ENCODE measurements around the gene NEAT1.

The NEAT1 gene

GRCh38 chr11:65394125-65394536 lies 28.5 kb upstream of the NEAT1 start:
- no peak for TF ChIP-seq GATA2 (IDR thresholded peaks at IDR 0.05; ENCODE audit: low read depth, low read length)
- TF ChIP-seq GATA3 (IDR thresholded peaks at IDR 0.05; ENCODE audit: low read depth, low read length): no peak

GRCh38 chr11:65395961-65396530 lies 26.6 kb upstream of the NEAT1 start:
- TF ChIP-seq GATA2 (IDR thresholded peaks at IDR 0.05; ENCODE audit: low read depth, low read length) (no peak), GATA3 (IDR thresholded peaks at IDR 0.05; ENCODE audit: low read depth, low read length) (no peak)

- TF ChIP-seq GATA2 (IDR thresholded peaks at IDR 0.05; ENCODE audit: low read depth, low read length): no peak
- TF ChIP-seq GATA3 (IDR thresholded peaks at IDR 0.05; ENCODE audit: low read depth, low read length): no peak
These were observed 25.5 kb upstream of the NEAT1 start for GRCh38 chr11:65396769-65397745.

- TF ChIP-seq GATA2 (IDR thresholded peaks at IDR 0.05; ENCODE audit: low read depth, low read length) (no peak), GATA3 (IDR thresholded peaks at IDR 0.05; ENCODE audit: low read depth, low read length) (no peak)
These were observed 24.2 kb upstream of the NEAT1 start for GRCh38 chr11:65398362-65398910.

GRCh38 chr11:65399249-65399648 lies 23.3 kb upstream of the NEAT1 start:
- no peak for TF ChIP-seq GATA2 (IDR thresholded peaks at IDR 0.05; ENCODE audit: low read depth, low read length)
- TF ChIP-seq GATA3 (IDR thresholded peaks at IDR 0.05; ENCODE audit: low read depth, low read length): no peak

GRCh38 chr11:65399845-65400244 lies 22.8 kb upstream of the NEAT1 start:
- TF ChIP-seq GATA3 (IDR thresholded peaks at IDR 0.05; ENCODE audit: low read depth, low read length) (no peak), GATA2 (IDR thresholded peaks at IDR 0.05; ENCODE audit: low read depth, low read length) (no peak)

- TF ChIP-seq GATA2 (IDR thresholded peaks at IDR 0.05; ENCODE audit: low read depth, low read length): no peak
- TF ChIP-seq GATA3 (IDR thresholded peaks at IDR 0.05; ENCODE audit: low read depth, low read length): no peak
These were observed 22.1 kb upstream of the NEAT1 start for GRCh38 chr11:65400307-65401072.

GRCh38 chr11:65401073-65401802 lies 21.4 kb upstream of the NEAT1 start:
- TF ChIP-seq GATA2 (IDR thresholded peaks at IDR 0.05; ENCODE audit: low read depth, low read length): no peak
- TF ChIP-seq GATA3 (IDR thresholded peaks at IDR 0.05; ENCODE audit: low read depth, low read length): no peak

GRCh38 chr11:65401803-65402248 lies 20.8 kb upstream of the NEAT1 start:
- TF ChIP-seq GATA3 (IDR thresholded peaks at IDR 0.05; ENCODE audit: low read depth, low read length) (no peak), GATA2 (IDR thresholded peaks at IDR 0.05; ENCODE audit: low read depth, low read length) (no peak)

- TF ChIP-seq GATA3 (IDR thresholded peaks at IDR 0.05; ENCODE audit: low read depth, low read length) (no peak), GATA2 (IDR thresholded peaks at IDR 0.05; ENCODE audit: low read depth, low read length) (no peak)
These were observed 19.8 kb upstream of the NEAT1 start for GRCh38 chr11:65402790-65403189.

GRCh38 chr11:65403607-65404121 lies 18.9 kb upstream of the NEAT1 start:
- no peak for TF ChIP-seq GATA3 (IDR thresholded peaks at IDR 0.05; ENCODE audit: low read depth, low read length)
- no peak for TF ChIP-seq GATA2 (IDR thresholded peaks at IDR 0.05; ENCODE audit: low read depth, low read length)

- TF ChIP-seq GATA2 (IDR thresholded peaks at IDR 0.05; ENCODE audit: low read depth, low read length) (no peak), GATA3 (IDR thresholded peaks at IDR 0.05; ENCODE audit: low read depth, low read length) (no peak)
These were observed 18.4 kb upstream of the NEAT1 start for GRCh38 chr11:65404210-65404609.
